ENCODE data around the gene SLC6A9. TPM values are rescaled to one million over a fixed set of nuclear protein-coding genes. Genes with fewer than 3 reads are reported as not detected.

Gene SLC6A9
- total RNA-seq, 1 donor from 2014 or later: 24.3 TPM

DNA sequence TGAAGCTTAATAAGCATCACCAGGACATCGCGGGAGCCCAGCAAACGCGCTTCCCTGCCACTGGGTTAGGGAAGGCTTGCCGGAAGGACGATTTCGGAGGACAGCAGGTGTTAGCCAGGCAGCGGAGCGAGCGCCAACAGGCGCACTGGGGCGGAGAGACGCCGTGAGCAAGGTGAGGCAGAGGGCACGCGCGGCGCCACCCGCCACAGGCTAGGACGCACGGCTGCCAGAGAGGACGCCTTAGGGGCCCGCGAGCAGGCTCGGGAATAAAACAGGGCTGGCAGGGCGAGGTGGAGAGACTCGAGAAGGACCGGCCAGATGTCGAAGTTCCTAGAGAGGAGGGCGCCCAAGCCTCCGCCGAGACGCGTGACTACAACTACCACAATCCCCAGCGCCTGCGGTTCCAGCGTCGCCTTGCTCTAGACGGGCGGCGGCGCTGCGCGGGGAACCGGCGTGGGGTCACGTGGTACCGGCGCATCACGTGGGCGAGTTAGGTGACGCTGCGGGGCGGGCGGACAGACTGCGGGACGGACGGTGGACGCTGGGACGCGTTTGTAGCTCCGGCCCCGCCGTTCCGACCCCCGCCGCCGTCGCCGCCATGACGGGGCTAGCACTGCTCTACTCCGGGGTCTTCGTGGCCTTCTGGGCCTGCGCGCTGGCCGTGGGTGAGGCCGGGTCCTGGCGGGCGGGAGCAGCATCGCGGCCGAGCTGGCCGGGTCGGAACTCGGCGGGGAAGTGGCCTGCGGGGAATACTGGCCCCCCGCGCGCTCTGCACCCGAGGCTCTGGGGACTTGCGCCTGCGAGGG is 56.6 kb downstream of the SLC6A9 start, which contains the start of gene ATP6V0B:
Gene ATP6V0B (plus strand): TSS at position 518 of the 806 bp plus-strand sequence. CDS start 81 bp downstream, at position 599.
- Histone ChIP-seq H3K36me3 (peaks cover 0 to 20% of the 10 kb centered on the region in 2 donors), H3K4me1 (peaks cover 58% of the 10 kb centered on the region), H3K9me3 (no peaks in the 10 kb centered on the region), H3K27ac (peak within 1 kb of the TSS; percentile 92), H3K27me3 (no peaks in the 10 kb centered on the region), H3K4me3 (peak within 1 kb of the TSS; percentile 76 to 94)
- DNase-seq (ENCODE audit: extremely low spot score in 2 of 2): peak in 1 of 2 donors; percentile 96
- peak; percentile 95 to 96 for TF ChIP-seq POLR2AphosphoS5 (IDR thresholded peaks at IDR 0.05; ENCODE audit: insufficient read depth in 1 of 2, low read depth in 1 of 2)
- peak in 1 of 2 donors; percentile 85 for TF ChIP-seq POLR2A (IDR thresholded peaks at IDR 0.05)
- TF ChIP-seq, protein P1, sequence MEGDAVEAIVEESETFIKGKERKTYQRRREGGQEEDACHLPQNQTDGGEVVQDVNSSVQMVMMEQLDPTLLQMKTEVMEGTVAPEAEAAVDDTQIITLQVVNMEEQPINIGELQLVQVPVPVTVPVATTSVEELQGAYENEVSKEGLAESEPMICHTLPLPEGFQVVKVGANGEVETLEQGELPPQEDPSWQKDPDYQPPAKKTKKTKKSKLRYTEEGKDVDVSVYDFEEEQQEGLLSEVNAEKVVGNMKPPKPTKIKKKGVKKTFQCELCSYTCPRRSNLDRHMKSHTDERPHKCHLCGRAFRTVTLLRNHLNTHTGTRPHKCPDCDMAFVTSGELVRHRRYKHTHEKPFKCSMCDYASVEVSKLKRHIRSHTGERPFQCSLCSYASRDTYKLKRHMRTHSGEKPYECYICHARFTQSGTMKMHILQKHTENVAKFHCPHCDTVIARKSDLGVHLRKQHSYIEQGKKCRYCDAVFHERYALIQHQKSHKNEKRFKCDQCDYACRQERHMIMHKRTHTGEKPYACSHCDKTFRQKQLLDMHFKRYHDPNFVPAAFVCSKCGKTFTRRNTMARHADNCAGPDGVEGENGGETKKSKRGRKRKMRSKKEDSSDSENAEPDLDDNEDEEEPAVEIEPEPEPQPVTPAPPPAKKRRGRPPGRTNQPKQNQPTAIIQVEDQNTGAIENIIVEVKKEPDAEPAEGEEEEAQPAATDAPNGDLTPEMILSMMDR (IDR thresholded peaks at IDR 0.05): peak; percentile 22 to 45 (median 26)
- intact Hi-C loops (cut with DNase I): no loop called here

DNA sequence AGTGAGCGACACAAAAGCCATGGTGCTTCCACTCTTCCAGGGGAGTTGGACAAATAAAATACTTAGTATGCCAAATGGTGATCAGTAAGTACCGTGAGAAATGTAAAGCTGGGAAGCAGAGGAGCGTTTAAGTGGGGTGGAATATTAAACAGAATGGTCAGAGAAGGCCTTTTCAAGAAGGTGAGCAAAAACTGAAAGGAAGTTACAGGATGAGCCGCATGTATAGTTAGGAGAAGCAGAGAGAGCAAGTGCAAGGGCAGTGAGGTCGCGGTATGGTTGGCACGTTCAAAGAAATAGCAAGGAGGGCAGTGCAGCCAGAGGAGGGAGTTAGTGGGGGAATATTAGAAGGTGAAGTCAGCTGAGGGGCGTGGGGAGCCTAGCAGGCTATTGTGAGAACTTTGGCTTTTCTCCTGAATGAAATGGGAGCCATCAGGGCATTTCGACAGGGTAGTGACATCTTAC is 57.2 kb downstream of the SLC6A9 start:
- no peaks in the 10 kb centered on the region for H3K27me3 ChIP-seq
- TF ChIP-seq POLR2A (IDR thresholded peaks at IDR 0.05): no peak
- TF ChIP-seq, protein P1 (IDR thresholded peaks at IDR 0.05): no peak
- TF ChIP-seq POLR2AphosphoS5 (IDR thresholded peaks at IDR 0.05; ENCODE audit: insufficient read depth in 1 of 2, low read depth in 1 of 2): no peak
- peak overlapping the region; percentile 92 for H3K27ac ChIP-seq
- no peak for DNase-seq (ENCODE audit: extremely low spot score in 2 of 2)
- peaks cover 56% of the 10 kb centered on the region for H3K4me1 ChIP-seq
- peak overlapping the region; percentile 76 to 94 for H3K4me3 ChIP-seq
- no peaks in the 10 kb centered on the region for H3K9me3 ChIP-seq
- intact Hi-C loops (cut with DNase I): no loop called here
- peaks cover 0 to 20% of the 10 kb centered on the region in 2 donors for H3K36me3 ChIP-seq

DNA sequence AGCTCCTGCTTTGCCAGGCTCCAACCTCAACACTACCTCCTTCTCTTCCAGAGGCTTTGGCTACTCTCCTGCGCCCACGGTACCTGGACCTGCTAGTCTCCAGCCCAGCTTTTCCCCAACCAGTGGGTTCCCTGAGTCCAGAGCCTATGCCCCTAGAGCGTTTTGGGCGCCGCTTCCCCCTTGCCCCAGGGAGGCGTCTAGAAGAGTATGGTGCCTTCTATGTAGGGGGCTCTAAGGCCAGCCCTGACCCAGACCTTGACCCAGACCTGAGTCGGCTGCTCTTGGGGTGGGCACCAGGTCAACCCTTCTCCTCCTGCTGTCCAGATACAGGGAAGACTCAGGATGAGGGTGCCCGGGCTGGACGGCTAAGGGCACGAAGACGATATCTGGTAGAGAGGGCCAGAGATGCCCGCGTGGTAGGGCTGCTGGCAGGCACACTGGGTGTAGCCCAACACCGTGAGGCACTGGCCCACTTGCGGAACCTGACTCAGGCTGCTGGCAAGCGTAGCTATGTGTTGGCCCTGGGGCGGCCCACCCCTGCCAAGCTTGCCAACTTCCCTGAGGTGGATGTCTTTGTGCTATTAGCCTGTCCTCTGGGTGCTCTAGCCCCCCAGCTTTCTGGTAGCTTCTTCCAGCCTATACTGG is 59.8 kb downstream of the SLC6A9 start:
- no peak for TF ChIP-seq POLR2AphosphoS5 (IDR thresholded peaks at IDR 0.05; ENCODE audit: insufficient read depth in 1 of 2, low read depth in 1 of 2)
- TF ChIP-seq POLR2A (IDR thresholded peaks at IDR 0.05): no peak
- TF ChIP-seq, protein P1 (IDR thresholded peaks at IDR 0.05): no peak
- Histone ChIP-seq H3K27me3 (no peaks in the 10 kb centered on the region), H3K27ac (no peak overlapping the region), H3K36me3 (peaks cover 0 to 11% of the 10 kb centered on the region in 2 donors), H3K4me3 (no peak overlapping the region), H3K4me1 (peaks cover 33% of the 10 kb centered on the region), H3K9me3 (no peaks in the 10 kb centered on the region)
- intact Hi-C loops (cut with DNase I): no loop called here
- DNase-seq (ENCODE audit: extremely low spot score in 2 of 2): no peak

DNA sequence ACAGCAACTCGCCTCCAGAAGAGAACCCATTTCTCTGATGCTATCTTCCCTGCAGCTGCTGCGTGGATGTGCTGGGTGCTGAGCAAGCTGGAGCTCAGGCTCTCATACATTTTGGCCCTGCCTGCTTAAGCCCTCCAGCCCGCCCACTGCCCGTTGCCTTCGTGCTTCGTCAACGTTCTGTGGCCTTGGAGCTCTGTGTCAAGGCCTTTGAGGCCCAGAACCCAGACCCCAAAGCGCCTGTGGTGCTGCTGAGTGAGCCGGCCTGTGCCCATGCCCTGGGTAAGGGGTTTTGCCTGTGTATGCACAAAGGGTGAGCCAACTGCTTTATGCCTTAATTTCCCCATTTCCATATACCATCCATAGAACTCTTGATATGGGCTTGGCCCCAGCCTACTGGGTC is 60.4 kb downstream of the SLC6A9 start:
- TF ChIP-seq POLR2A (IDR thresholded peaks at IDR 0.05): no peak
- TF ChIP-seq POLR2AphosphoS5 (IDR thresholded peaks at IDR 0.05; ENCODE audit: insufficient read depth in 1 of 2, low read depth in 1 of 2): no peak
- TF ChIP-seq, protein P1 (IDR thresholded peaks at IDR 0.05): no peak
- Histone ChIP-seq H3K9me3 (no peaks in the 10 kb centered on the region), H3K36me3 (peaks cover 0 to 9% of the 10 kb centered on the region in 2 donors), H3K27me3 (no peaks in the 10 kb centered on the region), H3K27ac (no peak overlapping the region), H3K4me3 (peak overlapping the region in 1 of 2 donors; percentile 76), H3K4me1 (peaks cover 28% of the 10 kb centered on the region)
- intact Hi-C loops (cut with DNase I): no loop called here
- no peak for DNase-seq (ENCODE audit: extremely low spot score in 2 of 2)
